Smooth muscle cell (in vitro differentiated cells): ENCODE data around the gene EVI5. TPM values are rescaled to one million over a fixed set of nuclear protein-coding genes. Genes with fewer than 3 reads are reported as not detected.

Experiments used
- DNase-seq: peaks from one replicate; lab custom pipeline; 2025; ENCODE audit not compliant: unreplicated experiment; lab: John Stamatoyannopoulos, UW
- H2AFZ ChIP-seq: fragments of 200-600 bp; sonication (generic); 2 replicates; pipeline ENCODE4 v1.6.0; 2016; ENCODE audit warnings: antibody characterized with exemption, low read depth, mild to moderate bottlenecking
- H3F3A ChIP-seq: fragments of 200-600 bp; sonication (generic); 2 replicates; pipeline ENCODE4 v1.6.0; 2017; ENCODE audit warnings: antibody characterized with exemption, low read depth
- H3K27ac ChIP-seq: fragments of 200-600 bp; sonication (generic); 2 replicates; pipeline ENCODE4 v1.5.1; 2016; ENCODE audit warnings: low read depth, mild to moderate bottlenecking
- H3K27me3 ChIP-seq: fragments of 200-600 bp; sonication (generic); 2 replicates; pipeline ENCODE4 v1.6.1; 2016; ENCODE audit warnings: low read depth, mild to moderate bottlenecking
- H3K36me3 ChIP-seq: fragments of 200-600 bp; sonication (generic); 2 replicates; pipeline ENCODE4 v1.5.1; 2016; ENCODE audit warnings: low read depth
- H3K4me1 ChIP-seq: fragments of 200-600 bp; sonication (generic); 2 replicates; pipeline ENCODE4 v1.5.1; 2016; ENCODE audit warnings: low read depth
- H3K4me2 ChIP-seq: fragments of 200-600 bp; sonication (generic); 2 replicates; pipeline ENCODE4 v1.6.0; 2016; ENCODE audit warnings: mild to moderate bottlenecking
- H3K4me3 ChIP-seq: fragments of 200-600 bp; sonication (generic); 2 replicates; pipeline ENCODE4 v1.5.1; 2016; ENCODE audit warnings: mild to moderate bottlenecking
- H3K79me2 ChIP-seq: fragments of 200-600 bp; sonication (generic); 2 replicates; pipeline ENCODE4 v1.6.0; 2016; ENCODE audit warnings: low read depth, mild to moderate bottlenecking
- H3K9ac ChIP-seq: fragments of 200-600 bp; sonication (generic); 2 replicates; pipeline ENCODE4 v1.6.0; 2016; ENCODE audit warnings: low read depth
- H3K9me3 ChIP-seq: fragments of 200-600 bp; sonication (generic); replicated peaks from 2 replicates; pipeline ENCODE4 v1.5.1; 2016; ENCODE audit warnings: low read depth
- H4K20me1 ChIP-seq: fragments of 200-600 bp; sonication (generic); 2 replicates; pipeline ENCODE4 v1.6.0; 2016; ENCODE audit warnings: low read depth
- CTCF ChIP-seq: fragments of 200-600 bp; sonication (generic); IDR thresholded peaks from 2 replicates; pipeline ENCODE4 v1.5.1; 2017; ENCODE audit warnings: borderline replicate concordance, mild to moderate bottlenecking, antibody characterized with exemption; ENCODE audit not compliant: insufficient read depth, poor library complexity, severe bottlenecking
- whole genome bisulfite sequencing: methylation state at CpG from one replicate; pipeline ENCODE4 v1.1.7; 2016; ENCODE audit warnings: low lambda C conversion rate; 5-methylcytosine and 5-hydroxymethylcytosine counted together
- polyA plus RNA-seq: library from polyadenylated mRNA; unstranded; fragments of >200 nt; fragmentation: Nextera tagmentation; extraction: Ambion mirVana; gene quantifications from 2 replicates; pipeline ENCODE4 v1.2.1, GENCODE V29; 2016
- total RNA-seq: library from RNA; depleted of rRNA; stranded (reverse); fragments of >200 nt; gene quantifications from 2 replicates; pipeline ENCODE4 v1.2.3, GENCODE V29; 2014

EVI5 gene
- total and polyA plus RNA-seq, 2 experiments from 2014 or later: 35.4 to 47.6 TPM

GRCh38 chr1:92502247-92502646 is 282.7 kb downstream of the EVI5 start:
- Histone ChIP-seq H3K27ac (no peak overlapping the region), H3K4me3 (no peak overlapping the region), H3K36me3 (no peaks in the 10 kb centered on the region), H3K27me3 (no peaks in the 10 kb centered on the region), H2AFZ (no peak overlapping the region), H4K20me1 (no peaks in the 10 kb centered on the region), H3K79me2 (no peaks in the 10 kb centered on the region), H3F3A (no peaks in the 10 kb centered on the region), H3K4me1 (no peaks in the 10 kb centered on the region), H3K9ac (no peak overlapping the region), H3K9me3 (no peaks in the 10 kb centered on the region), H3K4me2 (no peak overlapping the region)
- TF ChIP-seq CTCF: no peak
- DNase-seq: no peak

- Histone ChIP-seq H3K27ac (no peak overlapping the region), H3K27me3 (no peaks in the 10 kb centered on the region), H3K4me3 (no peak overlapping the region), H3K4me1 (no peaks in the 10 kb centered on the region), H4K20me1 (no peaks in the 10 kb centered on the region), H3F3A (no peaks in the 10 kb centered on the region), H3K4me2 (no peak overlapping the region), H3K36me3 (no peaks in the 10 kb centered on the region), H2AFZ (no peak overlapping the region), H3K9me3 (no peaks in the 10 kb centered on the region), H3K79me2 (no peaks in the 10 kb centered on the region), H3K9ac (no peak overlapping the region)
- 57% methylated on average over 1 of the region's 1 CpG for WGBS
- TF ChIP-seq CTCF: no peak
- DNase-seq: no peak
These were observed 284.4 kb downstream of the EVI5 start for GRCh38 chr1:92500552-92500951.

GRCh38 chr1:92495392-92496063 is 289.4 kb downstream of the EVI5 start:
- no peaks in the 10 kb centered on the region for H3F3A ChIP-seq
- 78% methylated on average over 2 of the region's 2 CpGs for WGBS
- no peaks in the 10 kb centered on the region for H3K4me1 ChIP-seq

More at GRCh38 chr1:92495392-92496063, 289.4 kb downstream of the EVI5 start:
- no peak overlapping the region for H3K27ac ChIP-seq
- H3K36me3 ChIP-seq: no peaks in the 10 kb centered on the region
- TF ChIP-seq CTCF: no peak
- H2AFZ ChIP-seq: no peak overlapping the region
- no peak overlapping the region for H3K9ac ChIP-seq
- no peak overlapping the region for H3K4me3 ChIP-seq
- peaks cover 16% of the 10 kb centered on the region for H3K27me3 ChIP-seq
- H3K79me2 ChIP-seq: no peaks in the 10 kb centered on the region
- no peak overlapping the region for H3K4me2 ChIP-seq
- no peaks in the 10 kb centered on the region for H3K9me3 ChIP-seq
- no peak for DNase-seq
- no peaks in the 10 kb centered on the region for H4K20me1 ChIP-seq
